ENCODE results near the gene CYB5R3.

GRCh38 chr22:42654436-42655073 lies 5.4 kb upstream of the CYB5R3 start:
- TF ChIP-seq CTCF (IDR thresholded peaks at IDR 0.05), result no peak
- no peak for TF ChIP-seq POLR2A (IDR thresholded peaks at IDR 0.05)
- TF ChIP-seq EP300 (IDR thresholded peaks at IDR 0.05), result no peak
